Nephron (organoid): ENCODE results near the gene EVC.
A peak's percentile ranks its signal among the peaks of the same experiment; 100 is the strongest.

ENCODE experiments used
- H3K27ac Mint-ChIP-seq, 3 experiments: 2 replicates each; pipeline ENCODE4 v1.8.0; 2020; ENCODE audit warnings: mixed read lengths in 3 of 3, mild to moderate bottlenecking in 2 of 3, moderate library complexity in 1 of 3
- H3K27me3 Mint-ChIP-seq: 2 replicates; pipeline ENCODE4 v1.8.0; 2021; ENCODE audit warnings: low read depth, mild to moderate bottlenecking, moderate library complexity, mixed read lengths
- H3K36me3 Mint-ChIP-seq: 2 replicates; pipeline ENCODE4 v1.8.0; 2020; ENCODE audit warnings: low read depth, mixed read lengths
- H3K4me1 Mint-ChIP-seq: 2 replicates; pipeline ENCODE4 v1.8.0; 2020; ENCODE audit warnings: mixed read lengths
- H3K4me3 Mint-ChIP-seq, 3 experiments: 2 replicates each; pipeline ENCODE4 v1.8.0; 2020; ENCODE audit warnings: mild to moderate bottlenecking in 3 of 3, mixed read lengths in 3 of 3, moderate library complexity in 2 of 3
- H3K9me3 Mint-ChIP-seq: 2 replicates; pipeline ENCODE4 v1.8.0; 2020; ENCODE audit warnings: mixed read lengths
- CTCF ChIP-seq, 3 experiments: fragments of 200-600 bp; sonication (generic); IDR thresholded peaks; one replicate each; pipeline ENCODE4 v1.5.0; 2021; ENCODE audit warnings: antibody characterized with exemption in 3 of 3; ENCODE audit not compliant: unreplicated experiment in 3 of 3

The EVC gene

GRCh38 chr4:5735463-5735862 lies 24.5 kb downstream of the EVC start:
- Mint-ChIP-seq H3K9me3 (no peaks in the 10 kb centered on the region), H3K27me3 (no peaks in the 10 kb centered on the region), H3K36me3 (peaks cover 69% of the 10 kb centered on the region), H3K27ac (no peak overlapping the region), H3K4me3 (no peak overlapping the region), H3K4me1 (no peaks in the 10 kb centered on the region)
- no peak for TF ChIP-seq CTCF (IDR thresholded peaks at IDR 0.05; ENCODE audit: unreplicated experiment in 3 of 3)

- no peak overlapping the region for H3K27ac Mint-ChIP-seq
- H3K4me3 Mint-ChIP-seq, result no peak overlapping the region
- H3K9me3 Mint-ChIP-seq, result no peaks in the 10 kb centered on the region
- H3K36me3 Mint-ChIP-seq, result peaks cover 52% of the 10 kb centered on the region
- H3K27me3 Mint-ChIP-seq, result no peaks in the 10 kb centered on the region
- H3K4me1 Mint-ChIP-seq, result no peaks in the 10 kb centered on the region
- no peak for TF ChIP-seq CTCF (IDR thresholded peaks at IDR 0.05; ENCODE audit: unreplicated experiment in 3 of 3)
Measured at GRCh38 chr4:5738061-5738460, 27.1 kb downstream of the EVC start.

GRCh38 chr4:5742388-5742787 lies 31.4 kb downstream of the EVC start:
- no peak for TF ChIP-seq CTCF (IDR thresholded peaks at IDR 0.05; ENCODE audit: unreplicated experiment in 3 of 3)
- H3K36me3 Mint-ChIP-seq, result peaks cover 50% of the 10 kb centered on the region
- no peaks in the 10 kb centered on the region for H3K9me3 Mint-ChIP-seq
- no peak overlapping the region for H3K27ac Mint-ChIP-seq
- no peak overlapping the region for H3K4me3 Mint-ChIP-seq
- H3K27me3 Mint-ChIP-seq, result peaks cover 3% of the 10 kb centered on the region
- H3K4me1 Mint-ChIP-seq, result peaks cover 6% of the 10 kb centered on the region

- Mint-ChIP-seq H3K27ac (no peak overlapping the region), H3K9me3 (no peaks in the 10 kb centered on the region), H3K36me3 (peaks cover 50% of the 10 kb centered on the region), H3K4me3 (no peak overlapping the region), H3K4me1 (peaks cover 12% of the 10 kb centered on the region), H3K27me3 (peaks cover 3% of the 10 kb centered on the region)
- TF ChIP-seq CTCF (IDR thresholded peaks at IDR 0.05; ENCODE audit: unreplicated experiment in 3 of 3), result no peak
Measured at GRCh38 chr4:5742968-5743367, 32.0 kb downstream of the EVC start.

- no peak for TF ChIP-seq CTCF (IDR thresholded peaks at IDR 0.05; ENCODE audit: unreplicated experiment in 3 of 3)
- H3K27me3 Mint-ChIP-seq, result peaks cover 3% of the 10 kb centered on the region
- no peak overlapping the region for H3K4me3 Mint-ChIP-seq
- H3K36me3 Mint-ChIP-seq, result peaks cover 59% of the 10 kb centered on the region
- peaks cover 24% of the 10 kb centered on the region for H3K4me1 Mint-ChIP-seq
- no peak overlapping the region for H3K27ac Mint-ChIP-seq
- no peaks in the 10 kb centered on the region for H3K9me3 Mint-ChIP-seq
Measured at GRCh38 chr4:5746250-5746649, 35.2 kb downstream of the EVC start.

GRCh38 chr4:5746829-5747737 lies 36.1 kb downstream of the EVC start:
- peaks cover 59% of the 10 kb centered on the region for H3K36me3 Mint-ChIP-seq
- no peak for TF ChIP-seq CTCF (IDR thresholded peaks at IDR 0.05; ENCODE audit: unreplicated experiment in 3 of 3)
- peaks cover 3% of the 10 kb centered on the region for H3K27me3 Mint-ChIP-seq
- H3K9me3 Mint-ChIP-seq, result no peaks in the 10 kb centered on the region
- H3K27ac Mint-ChIP-seq, result peak overlapping the region in 2 of 3 experiments; percentile 8 to 58
- H3K4me1 Mint-ChIP-seq, result peaks cover 26% of the 10 kb centered on the region
- no peak overlapping the region for H3K4me3 Mint-ChIP-seq
